Stimulated activated naive B cell treated with anti-CD40 and anti-IgM and Interleukin-4, amounts not matched to agents 10 μg/mL and 1 μg/mL and 100 μg/mL, for 72 hours (primary cell): ENCODE measurements around the gene OXSR1.
"Not testable (repeated sequence)": the region's sequence is repeated elsewhere in the genome, so short reads cannot be mapped to it uniquely, and the experiment has no call there.

Experiments used
- ATAC-seq, 2 donors: fragments of 150-1000 bp; cut with Tn5 transposase; replicated peaks; 2 replicates each; pipeline ENCODE4 v1.10.0; 2021; ENCODE audit warnings: moderate library complexity in 1 of 2
- DNase-seq: peaks from one replicate; pipeline ENCODE4 v3.0.0; 2021
- H3K27ac Mint-ChIP-seq: one replicate; pipeline ENCODE4 v1.8.0; 2022; ENCODE audit warnings: mild to moderate bottlenecking, mixed read lengths
- H3K27me3 Mint-ChIP-seq, 2 donors: one replicate each; pipeline ENCODE4 v1.8.0; 2022; ENCODE audit warnings: mixed read lengths in 2 of 2
- H3K36me3 Mint-ChIP-seq, 2 donors: one replicate each; pipeline ENCODE4 v1.8.0; 2022; ENCODE audit warnings: mixed read lengths in 2 of 2, mild to moderate bottlenecking in 1 of 2
- H3K4me1 Mint-ChIP-seq, 2 donors: one replicate each; pipeline ENCODE4 v1.8.0; 2022; ENCODE audit warnings: mixed read lengths in 2 of 2, mild to moderate bottlenecking in 1 of 2
- H3K4me3 Mint-ChIP-seq, 2 donors: one replicate each; pipeline ENCODE4 v1.8.0; 2022; ENCODE audit warnings: mild to moderate bottlenecking in 2 of 2, mixed read lengths in 2 of 2, moderate library complexity in 1 of 2
- H3K9me3 Mint-ChIP-seq, 2 donors: one replicate each; pipeline ENCODE4 v1.8.0; 2022; ENCODE audit warnings: mixed read lengths in 2 of 2, mild to moderate bottlenecking in 1 of 2

OXSR1 gene

DNA sequence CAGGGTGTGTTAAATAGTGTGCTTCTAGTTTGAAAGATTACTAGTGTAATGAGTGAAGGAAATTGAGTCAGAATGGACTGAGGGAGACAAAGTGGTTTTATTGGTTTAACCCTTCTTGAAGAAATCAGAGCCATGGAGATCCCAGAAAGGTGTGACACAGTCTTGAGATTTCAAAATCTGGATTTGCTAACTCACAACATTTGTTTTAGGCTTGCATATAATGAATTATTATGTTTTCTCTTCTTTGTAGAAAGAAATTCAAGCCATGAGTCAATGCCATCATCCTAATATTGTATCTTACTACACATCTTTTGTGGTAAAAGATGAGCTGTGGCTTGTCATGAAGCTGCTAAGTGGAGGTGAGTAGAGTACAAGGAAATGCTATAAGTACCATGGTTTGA, 25.1 kb downstream of the OXSR1 start:
- Mint-ChIP-seq H3K9me3 (peaks cover 0 to 2% of the 10 kb centered on the region in 2 donors), H3K4me1 (no peaks in the 10 kb centered on the region), H3K36me3 (peaks cover 16 to 42% of the 10 kb centered on the region in 2 donors), H3K27me3 (no peaks in the 10 kb centered on the region), H3K27ac (no peak overlapping the region), H3K4me3 (no peak overlapping the region)
- ATAC-seq (no peak), DNase-seq (no peak)

DNA sequence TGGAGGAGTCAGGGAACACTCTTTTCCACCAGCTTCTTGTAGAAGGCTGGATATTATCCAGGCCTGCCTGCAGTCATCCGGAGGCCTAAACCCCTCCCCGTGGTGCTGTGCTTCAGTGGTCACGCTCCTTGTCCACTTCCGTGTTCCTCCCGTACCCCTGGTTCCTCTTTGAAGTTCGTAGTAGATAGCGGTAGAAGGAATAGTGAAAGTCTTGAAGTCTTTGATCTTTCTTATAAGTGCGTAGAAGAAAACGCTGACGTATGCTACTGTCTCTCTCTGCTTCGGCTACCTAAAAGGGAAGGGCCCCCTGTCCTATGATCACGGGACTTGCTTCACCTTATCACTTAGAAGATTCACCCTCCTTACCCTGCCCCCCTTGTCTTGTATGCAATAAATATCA, 37.6 kb downstream of the OXSR1 start:
- Mint-ChIP-seq H3K36me3 (peaks cover 41 to 57% of the 10 kb centered on the region in 2 donors), H3K4me1 (peaks cover 16 to 32% of the 10 kb centered on the region in 2 donors)
- DNase-seq, H3K27ac Mint-ChIP-seq, H3K27me3 Mint-ChIP-seq, ATAC-seq, H3K9me3 Mint-ChIP-seq, H3K4me3 Mint-ChIP-seq: not testable (repeated sequence)

DNA sequence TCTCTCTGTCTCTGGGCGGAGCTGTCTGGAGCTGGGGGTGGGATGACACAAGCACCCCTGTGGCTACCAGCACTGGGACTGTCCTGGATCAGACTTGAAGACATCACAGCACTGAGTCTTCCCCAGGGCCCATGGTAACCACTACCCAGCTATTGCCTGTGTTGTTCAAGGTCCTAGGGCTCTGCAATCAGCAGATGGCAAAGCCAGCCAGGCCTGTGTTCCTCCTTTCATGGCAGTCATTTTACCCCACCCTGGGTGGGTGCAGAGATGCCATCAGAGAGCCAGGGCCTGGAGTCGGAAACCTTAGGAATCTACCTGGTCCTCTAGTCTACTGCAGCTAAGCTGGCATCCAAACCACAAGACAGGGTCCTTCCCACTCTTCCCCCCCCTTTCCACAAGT, 38.4 kb downstream of the OXSR1 start:
- DNase-seq (no peak), ATAC-seq (no peak)
- H3K36me3 Mint-ChIP-seq, result peaks cover 43 to 58% of the 10 kb centered on the region in 2 donors
- H3K27ac Mint-ChIP-seq, result peak overlapping the region; percentile 63
- peaks cover 16 to 32% of the 10 kb centered on the region in 2 donors for H3K4me1 Mint-ChIP-seq
- H3K9me3 Mint-ChIP-seq, result no peaks in the 10 kb centered on the region
- no peak overlapping the region for H3K4me3 Mint-ChIP-seq
- H3K27me3 Mint-ChIP-seq, result no peaks in the 10 kb centered on the region

DNA sequence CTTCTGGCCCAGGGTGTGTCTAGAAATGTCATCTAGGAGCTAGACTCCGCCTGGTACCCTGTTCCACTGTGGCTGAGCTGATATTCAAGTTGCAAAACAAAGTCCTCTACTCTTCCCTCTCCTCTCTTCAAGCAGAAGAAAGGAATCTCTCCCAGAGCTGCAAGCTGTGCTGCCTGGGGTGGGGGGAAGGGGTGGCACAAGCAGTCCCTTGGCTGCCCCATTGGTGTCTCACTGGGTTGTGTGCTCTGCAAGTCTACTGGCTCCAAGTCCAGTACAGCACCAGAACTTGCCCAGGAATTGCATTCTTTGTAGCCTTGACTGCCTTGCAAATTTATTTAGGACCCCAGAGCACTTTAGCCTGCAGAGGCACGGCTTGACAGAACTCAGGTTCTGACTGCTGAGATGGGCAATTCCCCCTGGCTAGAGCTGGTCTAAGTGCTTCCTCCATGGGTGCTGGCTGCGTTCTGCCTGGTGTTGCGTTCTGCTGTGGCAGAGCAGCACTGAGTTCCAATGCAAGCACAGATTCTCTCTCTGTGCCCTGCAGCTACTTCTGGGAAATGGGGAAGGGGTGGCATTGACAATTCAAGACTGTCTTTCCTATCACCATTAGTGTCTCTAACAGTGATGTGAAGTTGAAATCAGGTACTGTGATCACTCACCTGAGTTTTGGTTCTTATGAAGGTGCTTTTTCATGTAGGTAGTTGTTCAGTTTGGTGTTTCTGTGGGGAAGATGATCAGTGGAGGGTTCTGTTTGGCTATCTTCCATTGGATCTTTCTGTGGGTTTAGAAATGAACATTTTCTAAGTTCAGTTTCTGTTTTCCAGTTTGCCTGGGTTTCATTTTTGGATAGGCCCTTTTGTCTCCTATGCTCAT, 39.5 kb downstream of the OXSR1 start:
- ATAC-seq (no peak), DNase-seq (no peak)
- H3K4me1 Mint-ChIP-seq, result peaks cover 17 to 35% of the 10 kb centered on the region in 2 donors
- H3K9me3 Mint-ChIP-seq, result no peaks in the 10 kb centered on the region
- H3K4me3 Mint-ChIP-seq, result no peak overlapping the region
- H3K27me3 Mint-ChIP-seq, result no peaks in the 10 kb centered on the region
- H3K27ac Mint-ChIP-seq, result no peak overlapping the region
- peaks cover 41 to 59% of the 10 kb centered on the region in 2 donors for H3K36me3 Mint-ChIP-seq

DNA sequence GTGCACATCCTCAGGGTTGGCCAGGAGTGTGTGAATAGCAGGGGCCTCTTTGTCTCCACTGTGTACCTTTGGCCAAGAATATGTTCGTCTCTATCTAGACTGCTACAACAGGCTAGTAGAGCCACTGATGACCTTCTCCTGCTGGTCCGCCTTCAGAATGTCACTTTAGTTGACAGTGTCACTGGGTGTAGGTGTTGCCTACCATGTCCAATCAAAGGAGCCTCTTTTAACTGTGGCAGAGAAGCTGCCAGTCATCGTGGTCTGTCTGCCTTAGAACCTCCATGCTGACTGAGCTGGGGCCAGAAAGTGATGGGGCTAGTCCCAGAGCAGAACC, 40.1 kb downstream of the OXSR1 start:
- DNase-seq (no peak), ATAC-seq (peak; percentile 55 to 61)
- H3K27ac Mint-ChIP-seq, result no peak overlapping the region
- H3K27me3 Mint-ChIP-seq, result no peaks in the 10 kb centered on the region
- no peaks in the 10 kb centered on the region for H3K9me3 Mint-ChIP-seq
- no peak overlapping the region for H3K4me3 Mint-ChIP-seq
- H3K36me3 Mint-ChIP-seq, result peaks cover 38 to 56% of the 10 kb centered on the region in 2 donors
- H3K4me1 Mint-ChIP-seq, result peaks cover 23 to 41% of the 10 kb centered on the region in 2 donors

DNA sequence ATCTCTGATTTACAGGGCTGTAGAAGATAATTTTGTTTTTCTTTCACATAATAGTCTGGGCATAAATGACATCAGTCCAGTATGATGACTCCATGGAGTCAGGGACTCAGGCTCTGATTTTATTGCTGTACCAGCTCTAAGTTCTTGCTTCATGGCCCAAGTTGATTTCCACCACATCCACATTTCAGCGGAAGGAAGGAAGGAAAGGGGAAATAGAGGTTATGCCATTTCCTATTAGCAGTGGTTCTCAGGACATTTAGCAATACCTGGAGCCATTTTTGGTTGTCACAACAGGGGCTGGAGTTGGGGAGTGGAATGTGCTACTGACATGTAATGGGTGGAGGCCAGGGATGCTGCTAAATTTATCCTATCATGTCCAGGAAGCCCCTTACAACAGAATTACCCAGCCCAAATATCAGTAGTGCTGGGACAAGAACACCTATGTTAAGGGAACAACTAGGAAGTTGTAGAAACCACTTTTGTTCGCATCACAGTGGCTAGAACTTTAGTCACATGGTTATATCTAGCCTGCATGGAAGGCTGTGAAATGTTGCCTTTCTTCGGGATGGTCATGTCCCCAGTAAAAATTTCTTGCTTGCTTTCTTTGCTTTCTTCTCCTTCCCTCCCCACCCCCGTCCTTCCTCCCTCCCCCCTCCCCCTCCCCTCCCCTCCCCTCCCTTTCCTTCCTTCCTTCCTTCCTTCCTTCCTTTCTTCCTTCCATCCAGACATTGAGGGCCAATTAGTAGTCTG, 42.1 kb downstream of the OXSR1 start:
- Mint-ChIP-seq H3K27me3 (no peaks in the 10 kb centered on the region), H3K4me3 (no peak overlapping the region), H3K9me3 (no peaks in the 10 kb centered on the region), H3K27ac (no peak overlapping the region), H3K4me1 (peaks cover 35 to 61% of the 10 kb centered on the region in 2 donors), H3K36me3 (peaks cover 36 to 47% of the 10 kb centered on the region in 2 donors)
- ATAC-seq (no peak), DNase-seq (no peak)

DNA sequence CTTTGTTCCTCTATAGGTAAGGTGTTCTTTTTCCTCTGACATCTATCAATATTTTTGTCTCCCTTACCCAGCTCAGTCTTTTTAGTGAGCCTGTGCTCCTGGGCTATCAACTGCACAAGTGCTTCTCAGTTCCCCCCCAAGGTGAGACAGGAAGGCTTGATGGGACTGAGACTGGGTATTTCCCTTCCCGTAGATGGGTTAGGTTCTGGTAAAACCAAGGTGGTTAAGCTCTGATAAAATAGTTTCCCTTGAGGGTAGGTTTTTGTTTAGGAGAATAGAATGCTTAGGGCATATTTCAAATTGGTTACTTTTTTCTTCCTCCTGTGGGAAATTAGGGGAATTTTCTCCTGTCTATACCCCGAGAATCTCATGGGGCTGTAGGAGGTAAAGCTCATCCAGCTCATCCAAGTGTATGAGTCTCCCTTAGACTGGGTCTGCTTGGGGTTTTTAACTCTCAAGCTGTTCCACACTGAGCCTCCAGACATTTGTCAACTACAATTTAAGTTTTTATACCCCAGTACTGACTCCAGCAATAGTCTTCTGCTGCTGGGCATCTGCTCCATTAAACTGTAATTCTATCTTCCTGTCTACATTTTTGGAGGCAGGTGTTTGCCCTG, 44.9 kb downstream of the OXSR1 start:
- DNase-seq (peak; percentile 8), ATAC-seq (peak; percentile 91 to 92)
- no peaks in the 10 kb centered on the region for H3K9me3 Mint-ChIP-seq
- H3K4me3 Mint-ChIP-seq, result peak overlapping the region; percentile 12 to 33
- peaks cover 35 to 60% of the 10 kb centered on the region in 2 donors for H3K4me1 Mint-ChIP-seq
- no peak overlapping the region for H3K27ac Mint-ChIP-seq
- no peaks in the 10 kb centered on the region for H3K27me3 Mint-ChIP-seq
- H3K36me3 Mint-ChIP-seq, result peaks cover 22 to 30% of the 10 kb centered on the region in 2 donors

DNA sequence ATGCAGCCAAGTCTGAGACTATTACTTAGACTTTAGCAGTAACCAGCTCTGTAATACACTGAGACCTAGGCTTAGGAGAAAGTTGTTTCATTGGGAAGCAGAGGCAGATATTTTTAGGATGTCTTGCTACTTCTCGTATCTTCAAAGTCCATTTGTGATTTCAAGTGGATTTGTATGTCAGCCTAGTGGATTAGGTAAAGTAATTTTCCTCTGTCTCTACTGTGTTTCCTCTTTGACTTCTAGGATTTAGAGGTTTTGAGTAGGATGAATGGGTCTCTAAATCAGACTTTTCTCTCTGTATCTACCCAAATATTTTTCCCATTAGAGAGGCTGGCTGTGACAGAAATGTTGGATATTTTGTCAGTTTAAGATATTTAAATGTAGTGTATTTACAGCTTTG, 46.8 kb downstream of the OXSR1 start:
- peaks cover 37 to 65% of the 10 kb centered on the region in 2 donors for H3K4me1 Mint-ChIP-seq
- no peaks in the 10 kb centered on the region for H3K9me3 Mint-ChIP-seq
- ATAC-seq (no peak), DNase-seq (no peak)
- H3K4me3 Mint-ChIP-seq, result peak overlapping the region in 1 of 2 donors; percentile 17
- H3K36me3 Mint-ChIP-seq, result peaks cover 26 to 35% of the 10 kb centered on the region in 2 donors
- no peaks in the 10 kb centered on the region for H3K27me3 Mint-ChIP-seq
- H3K27ac Mint-ChIP-seq, result peak overlapping the region; percentile 47

DNA sequence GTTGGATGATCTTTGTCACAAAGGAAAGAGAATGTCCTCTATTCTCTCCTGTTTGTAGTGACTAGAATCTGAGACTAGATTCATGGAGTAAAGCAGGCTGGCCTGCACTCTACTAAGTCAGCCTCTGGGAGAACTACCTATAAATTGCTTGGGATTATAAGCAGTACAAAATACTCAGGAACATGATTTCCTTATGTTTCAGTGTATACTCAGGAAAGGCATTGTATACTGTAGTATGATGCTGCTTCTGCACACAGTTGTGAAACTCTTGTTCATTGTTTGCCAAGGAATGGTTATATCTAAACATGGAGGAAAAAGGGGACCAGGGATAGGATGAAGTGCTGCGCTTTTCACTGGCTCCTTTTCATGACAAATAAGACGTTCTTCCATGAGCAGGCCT, 49.2 kb downstream of the OXSR1 start:
- Mint-ChIP-seq H3K9me3 (no peaks in the 10 kb centered on the region), H3K36me3 (peaks cover 28 to 37% of the 10 kb centered on the region in 2 donors), H3K27me3 (no peaks in the 10 kb centered on the region), H3K4me1 (peaks cover 36 to 61% of the 10 kb centered on the region in 2 donors), H3K4me3 (no peak overlapping the region), H3K27ac (no peak overlapping the region)
- no peak for ATAC-seq
- no peak for DNase-seq

DNA sequence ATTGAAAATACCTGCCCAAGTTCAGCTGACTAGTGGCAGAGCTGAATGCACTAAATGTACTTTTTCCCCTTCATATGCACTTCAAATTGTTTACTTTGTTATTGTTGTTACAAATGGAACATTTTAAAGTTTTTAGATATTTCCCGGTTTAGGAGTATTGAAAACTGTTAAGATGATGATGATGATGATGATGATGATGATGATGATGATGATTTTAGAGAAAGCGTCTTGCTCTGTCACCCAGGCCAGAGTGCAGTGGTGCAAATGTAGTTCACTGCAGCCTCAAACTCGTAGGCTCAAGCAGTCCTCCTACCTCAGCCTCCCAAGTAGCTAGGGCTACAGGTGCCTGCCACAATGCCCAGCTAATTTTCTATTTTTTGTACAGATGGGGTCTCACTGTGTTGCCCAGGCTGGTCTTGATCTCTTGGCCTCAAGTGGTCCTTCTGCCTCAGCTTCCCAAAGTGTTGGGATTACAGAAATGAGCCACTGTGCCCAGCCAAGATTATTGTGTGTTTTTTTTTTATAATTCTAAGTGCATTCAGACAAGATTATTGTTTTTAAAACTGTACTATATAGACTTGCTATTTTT, 54.4 kb downstream of the OXSR1 start:
- Mint-ChIP-seq H3K9me3 (no peaks in the 10 kb centered on the region), H3K4me1 (peaks cover 12 to 18% of the 10 kb centered on the region in 2 donors), H3K4me3 (no peak overlapping the region), H3K36me3 (peaks cover 31 to 46% of the 10 kb centered on the region in 2 donors), H3K27ac (no peak overlapping the region), H3K27me3 (no peaks in the 10 kb centered on the region)
- DNase-seq, result no peak
- ATAC-seq, result no peak

DNA sequence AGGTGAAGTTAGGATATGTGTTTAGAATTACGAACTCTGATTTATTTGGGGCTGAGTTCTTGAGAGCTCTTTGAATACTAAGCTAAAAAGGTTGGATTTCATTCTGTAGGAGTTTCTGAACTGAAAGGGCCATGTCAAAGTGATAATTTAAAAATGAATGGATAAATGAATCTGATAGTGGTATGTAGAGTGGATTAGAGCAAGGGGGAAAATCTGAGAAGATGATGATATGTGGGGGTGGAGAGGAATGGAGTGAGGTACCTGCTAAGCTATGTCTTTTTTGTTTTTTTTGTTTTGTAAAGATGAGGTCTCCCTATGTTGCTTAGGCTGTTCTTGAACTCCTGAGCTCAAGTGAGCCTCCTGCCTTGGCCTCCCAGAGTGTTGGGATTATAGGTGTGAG, 55.7 kb downstream of the OXSR1 start:
- no peak overlapping the region for H3K27ac Mint-ChIP-seq
- no peaks in the 10 kb centered on the region for H3K27me3 Mint-ChIP-seq
- H3K4me1 Mint-ChIP-seq, result peaks cover 11 to 12% of the 10 kb centered on the region in 2 donors
- ATAC-seq (no peak), DNase-seq (no peak)
- H3K9me3 Mint-ChIP-seq, result no peaks in the 10 kb centered on the region
- H3K36me3 Mint-ChIP-seq, result peaks cover 31 to 51% of the 10 kb centered on the region in 2 donors
- H3K4me3 Mint-ChIP-seq, result no peak overlapping the region

DNA sequence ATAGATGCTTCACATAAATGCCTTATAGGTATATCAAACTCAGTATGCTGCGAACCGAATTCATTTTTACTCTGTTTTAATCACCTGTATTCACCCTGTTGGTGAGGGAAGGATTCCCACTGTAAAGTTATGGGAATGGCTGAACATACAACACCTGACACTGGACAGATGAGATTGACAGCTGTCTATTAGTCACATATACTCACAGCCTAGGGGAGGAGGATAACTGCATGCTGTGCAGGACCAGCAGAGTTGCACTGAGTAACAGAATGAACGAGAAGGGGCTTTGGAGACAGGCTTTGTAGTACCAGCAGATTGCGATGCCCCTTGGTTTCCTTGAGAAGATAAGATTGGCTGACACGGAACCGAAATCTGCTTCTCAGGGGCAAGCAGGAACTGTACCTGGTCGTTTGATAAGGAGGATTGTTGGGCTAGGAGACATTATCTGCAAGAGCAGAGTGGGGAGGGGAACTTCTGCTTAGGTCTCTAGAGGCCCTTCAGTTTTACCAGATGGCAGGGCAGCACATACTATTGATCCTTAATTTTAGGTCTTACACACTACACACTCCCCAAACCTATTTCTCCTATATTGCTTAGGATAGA, 56.8 kb downstream of the OXSR1 start:
- Mint-ChIP-seq H3K36me3 (peaks cover 22 to 47% of the 10 kb centered on the region in 2 donors), H3K4me1 (peaks cover under 1 to 6% of the 10 kb centered on the region in 2 donors), H3K9me3 (no peaks in the 10 kb centered on the region), H3K27me3 (no peaks in the 10 kb centered on the region), H3K27ac (no peak overlapping the region), H3K4me3 (no peak overlapping the region)
- ATAC-seq, result no peak
- no peak for DNase-seq

DNA sequence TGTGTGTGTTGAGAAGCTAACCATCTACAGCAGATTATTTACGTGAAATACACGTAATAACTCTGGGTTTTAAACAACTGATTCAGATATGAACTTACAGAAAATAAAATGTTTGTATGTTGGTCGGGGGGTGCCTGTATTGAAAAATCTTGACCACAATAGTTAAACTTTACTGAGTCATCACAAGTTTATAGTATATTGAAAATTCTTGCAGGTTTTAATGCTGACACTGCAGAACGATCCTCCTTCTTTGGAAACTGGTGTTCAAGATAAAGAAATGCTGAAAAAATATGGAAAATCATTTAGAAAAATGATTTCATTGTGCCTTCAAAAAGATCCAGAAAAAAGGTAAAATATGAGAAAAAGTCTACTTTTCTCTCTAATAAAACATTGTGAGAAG, 59.0 kb downstream of the OXSR1 start:
- no peak overlapping the region for H3K27ac Mint-ChIP-seq
- no peaks in the 10 kb centered on the region for H3K27me3 Mint-ChIP-seq
- peaks cover 0 to 3% of the 10 kb centered on the region in 2 donors for H3K4me1 Mint-ChIP-seq
- no peak overlapping the region for H3K4me3 Mint-ChIP-seq
- peaks cover 22 to 44% of the 10 kb centered on the region in 2 donors for H3K36me3 Mint-ChIP-seq
- ATAC-seq, result no peak
- DNase-seq, result no peak
- H3K9me3 Mint-ChIP-seq, result no peaks in the 10 kb centered on the region

DNA sequence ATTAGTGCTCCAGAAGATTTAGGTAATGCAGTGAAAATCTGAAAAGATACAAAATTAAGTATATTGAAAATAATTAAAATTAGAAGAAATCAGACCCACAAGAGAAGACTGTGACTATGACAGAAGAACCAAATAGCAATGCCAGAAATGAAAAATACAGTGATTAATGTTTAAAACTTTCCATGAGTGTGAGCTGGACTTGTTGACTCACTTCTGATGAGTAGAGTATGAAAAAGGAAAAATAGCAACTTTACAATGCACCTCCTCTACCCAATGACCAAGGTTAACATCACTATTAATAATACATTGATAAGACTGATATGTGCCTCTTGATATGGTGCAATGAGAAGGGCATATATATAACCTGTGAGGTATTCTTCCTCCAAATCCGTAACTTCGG, 60.9 kb downstream of the OXSR1 start:
- H3K4me1 Mint-ChIP-seq, result peaks cover 0 to 3% of the 10 kb centered on the region in 2 donors
- ATAC-seq (no peak), DNase-seq (no peak)
- H3K9me3 Mint-ChIP-seq, result no peaks in the 10 kb centered on the region
- H3K27ac Mint-ChIP-seq, result no peak overlapping the region
- peaks cover 24 to 42% of the 10 kb centered on the region in 2 donors for H3K36me3 Mint-ChIP-seq
- no peaks in the 10 kb centered on the region for H3K27me3 Mint-ChIP-seq
- no peak overlapping the region for H3K4me3 Mint-ChIP-seq
